GM10847 (cell line): ENCODE measurements around the gene ASTN2.

Experiments used
- POLR2A ChIP-seq: IDR thresholded peaks from 2 replicates; pipeline ENCODE4 v1.6.1; 2011; ENCODE audit not compliant: insufficient read length; ENCODE audit errors: extremely low read depth

ASTN2 gene

DNA sequence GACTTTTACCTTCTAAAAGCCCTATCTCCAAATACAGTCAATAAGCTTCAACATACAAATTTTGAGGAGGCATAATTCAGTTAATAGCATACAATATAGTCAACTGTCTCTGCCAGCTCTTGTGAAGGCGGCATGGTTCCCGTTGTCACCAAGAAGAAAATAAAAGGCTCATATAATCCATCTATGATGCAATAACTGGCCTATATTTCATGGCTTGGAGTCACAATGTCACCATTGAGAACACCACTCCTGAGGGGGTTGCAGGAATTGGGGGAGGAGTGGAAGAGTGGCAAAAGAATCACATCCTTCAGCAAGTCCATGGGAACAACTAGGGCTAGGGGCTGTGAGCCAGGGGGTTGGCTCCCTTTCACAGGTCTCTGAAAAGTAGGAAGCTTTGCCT, 16.0 kb upstream of the ASTN2 start:
- no peak for TF ChIP-seq POLR2A

DNA sequence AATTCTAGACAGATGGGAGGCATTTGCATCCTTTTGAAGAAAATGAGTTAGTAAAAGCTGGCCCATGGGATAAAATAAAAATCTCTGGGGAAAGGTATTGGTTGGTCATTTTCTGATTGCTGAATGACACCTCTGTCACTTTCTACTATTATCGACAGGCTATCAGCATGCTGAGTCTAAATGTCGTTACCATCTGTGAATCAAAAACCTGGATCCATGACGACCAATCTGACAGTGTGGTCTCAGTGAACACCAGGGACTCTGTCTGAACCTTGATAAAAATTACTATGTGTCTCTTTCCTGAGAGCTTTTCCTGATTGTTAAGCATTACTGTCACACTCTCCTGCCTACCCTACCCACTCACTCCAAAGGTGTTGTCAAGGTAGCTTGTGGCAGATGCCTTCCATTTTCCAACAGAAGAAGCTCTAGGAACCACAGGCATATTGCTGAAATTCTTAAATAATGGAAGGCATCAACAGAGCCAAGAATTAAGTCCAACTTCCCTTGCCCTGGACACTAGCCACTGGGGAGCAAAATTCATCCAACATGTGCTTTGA, 12.6 kb upstream of the ASTN2 start:
- TF ChIP-seq POLR2A: no peak

DNA sequence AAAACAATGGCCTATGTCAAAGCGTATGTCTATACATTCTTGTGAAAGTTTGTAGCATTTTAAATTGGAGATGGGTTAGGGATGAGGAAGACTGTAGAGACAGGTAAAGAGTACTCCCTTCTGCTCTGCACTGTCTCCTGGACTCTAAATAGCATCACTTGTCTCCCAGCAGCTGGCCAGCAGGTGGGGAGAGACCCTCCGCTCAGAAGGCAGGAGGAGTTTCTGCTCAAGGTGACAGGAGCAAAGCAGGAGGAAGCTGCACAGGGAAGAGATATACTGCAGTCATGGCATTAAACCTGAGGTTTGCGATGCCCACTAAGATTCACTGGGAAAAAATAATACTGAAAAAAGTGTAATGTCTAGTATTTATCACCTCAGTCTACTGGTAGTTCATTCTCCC, 10.7 kb upstream of the ASTN2 start:
- TF ChIP-seq POLR2A: no peak

DNA sequence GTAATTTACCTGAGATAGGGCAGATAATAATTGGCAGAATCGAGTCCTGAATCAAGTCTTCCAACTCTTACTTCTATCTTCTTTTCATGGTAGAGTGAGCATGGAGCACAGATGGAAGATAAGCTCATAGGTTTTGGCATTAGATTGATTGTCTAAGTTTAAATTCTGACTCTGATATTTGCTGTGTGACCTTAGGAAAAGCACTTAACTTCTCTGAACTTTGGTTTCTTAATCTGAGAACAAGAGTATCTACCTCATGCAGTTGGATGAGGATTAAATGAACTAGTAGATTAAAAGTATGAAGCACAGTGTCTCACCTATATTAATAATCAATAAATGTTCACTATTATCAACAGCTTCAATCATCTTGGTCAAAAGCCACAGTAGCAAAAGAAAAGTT, 9.4 kb upstream of the ASTN2 start:
- TF ChIP-seq POLR2A: no peak

DNA sequence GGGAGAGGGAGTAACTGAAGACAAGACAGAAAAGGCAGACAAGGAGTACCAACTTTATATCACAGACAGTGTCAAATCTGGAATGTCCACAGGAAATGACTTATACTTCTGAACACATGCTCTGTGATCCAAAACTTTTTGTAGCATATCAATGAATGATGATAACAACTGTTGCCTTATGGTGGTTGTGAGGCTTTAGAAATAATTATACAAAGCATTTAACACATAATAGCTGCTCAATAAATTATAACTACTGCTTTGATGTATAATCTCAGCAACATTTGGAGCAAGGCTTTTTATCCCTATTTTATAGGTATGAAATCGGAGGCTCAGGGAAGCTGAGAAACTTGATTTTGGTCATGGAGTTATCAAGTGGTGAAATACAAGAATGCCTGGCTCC, 3.3 kb upstream of the ASTN2 start:
- no peak for TF ChIP-seq POLR2A

DNA sequence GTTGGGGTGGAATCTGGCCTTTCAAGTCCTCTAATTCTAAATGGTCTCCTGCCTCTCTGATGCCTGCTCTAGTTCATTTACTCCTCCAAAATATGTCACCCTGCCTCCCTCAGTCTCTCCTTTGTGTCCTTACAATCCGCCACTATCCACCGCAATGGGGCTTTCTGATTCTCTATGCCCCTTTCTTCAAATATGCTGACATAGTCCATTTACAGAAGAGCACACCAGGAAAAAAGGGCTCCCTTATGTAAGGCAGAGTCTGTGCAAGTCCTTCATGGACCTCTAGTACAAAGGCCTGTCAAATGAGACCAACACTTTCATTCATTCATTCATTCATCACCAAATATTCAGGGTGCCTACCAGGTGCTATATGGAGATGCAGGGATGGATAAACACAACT, 2.0 kb upstream of the ASTN2 start:
- no peak for TF ChIP-seq POLR2A

DNA sequence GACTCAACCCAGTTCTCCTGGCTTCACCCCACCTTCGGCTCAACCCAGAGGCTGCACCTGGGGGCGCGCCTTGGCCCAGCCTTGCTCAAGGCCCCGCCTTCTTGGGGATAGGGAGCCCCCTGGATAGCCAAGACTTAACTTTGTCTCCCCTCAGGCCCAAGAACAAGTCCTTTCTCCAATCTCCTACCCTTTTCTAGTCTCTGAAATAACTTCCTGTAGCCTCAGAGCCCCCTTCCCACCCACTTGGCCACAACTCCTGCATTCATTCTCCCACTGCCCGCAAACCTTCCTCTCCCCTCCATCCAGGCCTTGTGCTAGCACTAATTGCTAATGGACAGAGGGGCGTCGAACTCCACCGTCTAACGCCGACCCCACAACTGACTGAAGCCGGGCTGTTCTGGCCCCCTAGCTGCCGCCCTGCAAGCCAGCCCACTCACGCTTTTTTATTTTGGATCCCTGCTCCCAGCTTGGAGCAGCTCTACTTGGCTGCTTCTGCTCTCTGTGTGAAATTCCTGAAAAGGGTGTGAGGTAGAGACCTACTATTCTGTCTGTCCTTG, 579 bp upstream of the ASTN2 start:
- no peak for TF ChIP-seq POLR2A

DNA sequence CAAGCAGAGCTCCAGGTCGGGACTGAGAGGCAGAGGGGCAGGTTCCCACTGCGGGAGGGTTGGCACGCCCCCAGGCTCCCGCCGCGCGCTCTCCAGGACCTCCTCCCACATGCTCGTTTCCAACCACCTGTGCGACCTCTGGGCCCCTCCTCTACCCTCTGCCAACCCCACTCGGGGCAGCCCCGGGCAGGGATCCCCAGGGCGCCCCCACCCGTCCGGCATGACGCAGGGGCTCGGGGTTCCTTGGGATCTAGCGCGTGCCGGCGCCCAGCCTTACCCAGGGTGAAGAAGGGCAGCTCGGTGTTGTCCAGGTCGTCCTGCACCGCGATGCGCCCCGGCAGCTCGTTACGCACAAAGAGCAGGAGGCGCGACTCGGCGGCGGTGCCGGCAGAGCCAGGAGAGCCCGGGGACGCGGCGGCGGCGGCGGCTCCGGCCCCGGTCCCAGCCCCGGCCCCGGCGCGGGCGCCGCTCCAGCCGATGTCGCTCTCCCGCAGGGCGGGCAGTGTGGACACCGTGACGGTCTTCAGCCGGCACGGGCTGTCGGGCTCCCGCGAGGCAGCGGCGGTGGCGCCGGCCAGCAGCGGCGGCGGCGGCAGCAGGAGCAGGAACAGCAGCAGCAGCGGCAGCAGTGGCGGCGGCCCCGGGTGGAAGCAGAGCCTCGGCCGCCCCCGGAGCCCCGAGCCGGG, 494 bp downstream of the ASTN2 start:
- TF ChIP-seq POLR2A: no peak

DNA sequence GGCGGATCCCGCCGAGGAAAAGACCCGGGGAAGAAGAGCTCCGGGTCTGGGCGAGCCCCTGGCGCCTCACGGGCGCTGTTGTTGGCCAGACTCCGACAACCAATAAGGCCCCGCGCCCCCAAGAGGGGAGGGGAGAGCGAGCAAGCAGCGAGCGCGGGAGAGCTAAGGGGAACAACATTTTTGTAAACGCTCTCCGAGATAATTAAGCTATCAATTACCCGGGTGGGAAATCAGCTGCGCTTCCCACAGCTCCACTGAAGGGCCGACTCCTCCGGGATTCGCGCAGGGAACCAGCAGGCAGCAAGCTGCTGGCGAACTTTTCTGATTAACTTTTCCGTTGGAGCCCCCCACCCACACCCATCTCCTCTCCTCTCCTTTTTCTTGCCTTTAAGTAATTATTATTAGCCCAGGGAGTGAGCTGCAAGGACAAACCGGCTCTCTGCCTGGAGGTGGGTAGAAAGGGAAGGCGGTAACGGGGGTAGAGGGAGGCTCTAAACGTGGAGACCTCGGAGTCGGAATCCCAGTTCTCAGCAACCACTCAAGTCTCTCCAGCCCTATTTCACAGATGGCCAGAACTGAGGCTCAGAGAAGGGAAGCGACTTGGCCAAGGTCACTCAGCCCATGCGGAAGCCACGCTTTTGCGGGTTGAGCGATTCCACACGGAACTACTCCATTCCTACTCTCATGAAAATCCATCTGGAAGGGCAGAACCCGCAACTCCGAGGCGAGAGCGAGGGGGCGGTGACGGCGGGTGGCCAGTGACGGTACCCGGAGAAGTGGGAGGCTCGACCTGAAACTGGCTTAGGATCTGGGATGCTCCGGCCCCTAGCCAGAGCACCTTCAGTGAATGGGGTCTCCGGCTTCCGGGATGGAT, 1.3 kb downstream of the ASTN2 start:
- no peak for TF ChIP-seq POLR2A

DNA sequence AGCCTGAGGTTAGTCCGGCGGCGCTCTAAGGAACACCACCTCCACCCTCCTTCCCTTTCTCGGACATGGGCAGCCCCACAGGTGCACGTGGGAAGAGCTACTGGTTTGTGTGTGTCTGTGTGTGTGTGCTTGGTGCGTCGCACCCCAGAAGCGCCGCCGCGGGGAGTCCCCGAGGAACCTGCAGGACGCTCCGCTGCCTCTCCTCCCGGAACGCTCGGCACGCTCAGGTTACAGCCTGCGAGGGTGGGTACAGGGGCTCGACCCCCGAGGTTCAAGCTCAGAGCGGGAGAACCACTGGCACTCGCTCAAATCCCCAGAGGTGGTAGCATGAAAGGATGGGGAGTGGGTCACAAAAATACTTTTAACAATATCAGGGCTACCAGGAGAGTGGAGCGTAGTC, 2.0 kb downstream of the ASTN2 start:
- TF ChIP-seq POLR2A: no peak

DNA sequence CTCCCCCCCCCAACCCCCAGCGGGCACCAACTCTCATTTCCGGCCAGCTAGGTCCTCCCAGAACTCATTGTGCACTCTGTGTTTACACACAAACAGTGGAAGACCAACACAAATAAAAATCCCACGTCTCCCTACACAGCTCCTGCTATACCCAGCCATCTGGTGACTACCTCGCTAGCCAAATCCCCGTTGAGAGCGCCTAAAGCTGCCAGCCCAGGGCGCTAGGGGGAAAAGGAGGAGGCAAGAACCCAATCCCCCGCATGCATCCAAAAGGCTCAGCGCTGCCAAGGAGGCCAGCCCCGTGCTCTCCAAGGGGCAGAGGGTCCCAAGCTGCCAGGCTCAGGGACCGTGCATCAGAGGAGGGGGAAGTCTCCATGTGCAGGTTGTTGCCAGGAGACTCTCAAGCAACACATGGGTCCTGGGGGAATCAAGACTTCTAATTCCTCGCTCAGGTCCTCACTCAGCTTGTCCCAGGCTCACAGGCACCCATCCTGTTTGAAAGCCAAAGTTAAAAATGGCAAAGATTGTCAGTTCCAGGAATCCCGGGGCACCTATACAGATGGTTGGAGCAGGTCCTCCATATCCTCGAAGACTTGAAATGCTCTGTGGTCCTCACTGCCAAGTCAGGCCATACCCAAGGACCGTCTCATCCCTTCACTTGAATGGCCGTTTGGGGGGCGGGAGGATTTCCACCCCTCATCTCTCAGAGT, 2.7 kb downstream of the ASTN2 start:
- no peak for TF ChIP-seq POLR2A

DNA sequence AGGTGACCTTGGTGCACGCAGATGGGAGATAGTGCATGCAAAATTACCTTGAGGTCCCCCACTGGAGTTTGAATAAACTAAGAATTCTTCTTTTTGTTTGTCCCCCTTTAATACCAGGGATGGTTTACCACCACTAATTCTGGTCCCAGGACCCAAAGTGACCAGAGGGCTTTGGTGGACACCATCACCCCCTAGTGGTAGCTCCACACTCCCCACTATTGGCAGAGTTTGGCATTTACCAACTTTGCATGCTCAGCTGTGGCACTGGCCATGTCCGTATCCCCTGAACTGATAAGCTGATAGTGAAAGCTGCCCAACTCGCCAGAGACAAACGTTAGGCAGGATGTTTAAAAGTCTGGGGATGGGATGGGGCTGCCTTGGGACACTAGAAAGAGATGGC, 3.3 kb downstream of the ASTN2 start:
- no peak for TF ChIP-seq POLR2A

DNA sequence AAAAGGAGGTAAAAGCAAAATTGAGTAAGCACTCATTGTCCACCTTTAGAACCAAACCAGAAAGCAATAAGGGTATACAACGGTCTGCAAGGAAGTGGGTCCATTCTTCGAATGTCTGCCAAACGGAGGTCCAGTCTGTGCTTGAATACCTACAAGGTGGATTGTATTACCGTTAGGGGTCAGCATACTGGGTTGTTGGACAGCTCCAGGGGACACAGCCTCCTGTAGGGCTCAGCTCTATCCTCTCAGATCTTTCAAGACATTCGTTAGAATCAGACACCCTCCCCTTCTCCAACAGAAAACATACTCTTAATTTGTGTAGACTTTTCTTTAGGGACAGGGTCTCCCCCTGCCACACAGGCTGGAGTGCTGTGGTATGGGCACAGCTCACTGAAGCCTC, 5.5 kb downstream of the ASTN2 start:
- TF ChIP-seq POLR2A: no peak

DNA sequence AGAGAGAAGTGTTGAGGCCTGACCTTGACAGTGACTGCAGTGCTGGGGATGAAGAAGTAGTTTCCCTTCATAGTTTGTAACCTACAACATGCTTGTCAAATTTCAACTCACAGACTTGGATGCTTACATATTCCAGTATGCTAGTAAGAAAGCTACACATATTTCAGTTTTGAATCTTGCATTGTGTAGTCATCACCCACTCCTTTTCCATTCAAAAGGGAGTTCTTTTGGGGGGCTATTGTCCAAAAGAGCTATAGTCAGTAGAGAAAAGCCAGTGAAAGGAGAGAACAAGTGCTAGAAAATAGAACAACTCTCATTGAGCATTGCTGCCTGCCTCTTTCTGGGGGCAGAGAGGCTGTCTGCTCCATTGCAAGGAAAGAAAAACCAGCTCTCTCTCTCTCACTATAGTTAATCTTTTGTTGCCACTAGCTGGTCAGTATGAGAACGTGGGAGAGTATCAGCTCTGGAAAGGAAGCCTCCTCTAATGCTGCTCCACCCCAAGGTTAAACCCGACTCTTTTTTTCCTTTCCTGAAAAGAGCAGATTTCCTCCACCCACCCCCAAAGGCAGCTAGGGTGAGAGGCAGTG, 7.3 kb downstream of the ASTN2 start:
- no peak for TF ChIP-seq POLR2A
